ENCODE data around the gene KRTAP4-12.

DNA sequence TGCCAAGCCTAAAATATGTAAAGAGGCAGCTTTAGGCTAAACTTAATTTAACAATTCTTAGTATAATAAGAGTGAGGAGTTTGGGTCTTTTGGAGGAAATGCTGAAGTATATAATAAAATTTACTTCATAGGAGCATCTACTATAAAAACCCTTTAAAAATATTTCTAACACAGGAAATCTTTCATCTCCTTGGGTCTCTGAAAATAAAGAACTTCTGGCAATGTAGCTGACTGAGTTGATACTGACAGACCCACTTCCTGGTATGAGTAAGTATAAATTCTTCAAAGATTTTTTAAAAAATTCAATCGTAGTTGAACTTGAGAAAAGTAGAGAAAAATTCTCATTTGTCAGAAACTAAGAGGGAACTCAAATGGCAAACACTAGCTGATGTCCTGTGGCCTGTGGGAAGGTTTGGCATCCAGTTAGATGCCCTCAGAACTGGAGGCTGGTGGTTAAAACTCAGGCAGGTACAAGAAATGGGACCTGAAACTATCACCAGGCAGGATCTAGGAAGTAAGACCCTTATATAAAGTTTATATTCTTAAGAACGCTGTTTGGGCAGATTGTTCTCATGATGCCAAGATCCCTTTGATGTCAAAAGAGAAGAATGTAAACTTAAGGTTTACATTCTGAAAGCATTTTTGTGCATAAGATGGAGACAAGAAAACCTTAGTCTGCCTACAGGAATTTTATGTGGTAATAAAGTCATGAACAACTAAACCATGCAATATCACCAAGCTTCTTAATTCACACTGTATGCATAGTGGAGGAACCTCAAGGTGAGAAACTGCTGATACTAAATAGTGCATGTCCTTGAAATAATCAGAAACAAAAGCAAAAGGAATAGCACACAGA, 10.1 kb upstream of the KRTAP4-12 start:
- TF ChIP-seq, protein P1, sequence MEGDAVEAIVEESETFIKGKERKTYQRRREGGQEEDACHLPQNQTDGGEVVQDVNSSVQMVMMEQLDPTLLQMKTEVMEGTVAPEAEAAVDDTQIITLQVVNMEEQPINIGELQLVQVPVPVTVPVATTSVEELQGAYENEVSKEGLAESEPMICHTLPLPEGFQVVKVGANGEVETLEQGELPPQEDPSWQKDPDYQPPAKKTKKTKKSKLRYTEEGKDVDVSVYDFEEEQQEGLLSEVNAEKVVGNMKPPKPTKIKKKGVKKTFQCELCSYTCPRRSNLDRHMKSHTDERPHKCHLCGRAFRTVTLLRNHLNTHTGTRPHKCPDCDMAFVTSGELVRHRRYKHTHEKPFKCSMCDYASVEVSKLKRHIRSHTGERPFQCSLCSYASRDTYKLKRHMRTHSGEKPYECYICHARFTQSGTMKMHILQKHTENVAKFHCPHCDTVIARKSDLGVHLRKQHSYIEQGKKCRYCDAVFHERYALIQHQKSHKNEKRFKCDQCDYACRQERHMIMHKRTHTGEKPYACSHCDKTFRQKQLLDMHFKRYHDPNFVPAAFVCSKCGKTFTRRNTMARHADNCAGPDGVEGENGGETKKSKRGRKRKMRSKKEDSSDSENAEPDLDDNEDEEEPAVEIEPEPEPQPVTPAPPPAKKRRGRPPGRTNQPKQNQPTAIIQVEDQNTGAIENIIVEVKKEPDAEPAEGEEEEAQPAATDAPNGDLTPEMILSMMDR (conservative IDR thresholded peaks at IDR 0.05): no peak
- no peak for TF ChIP-seq EZH2 (IDR thresholded peaks at IDR 0.05; ENCODE audit: low read depth)
